Measurements from ENCODE around the gene DNMT1. TPM values are rescaled to one million over a fixed set of nuclear protein-coding genes. Genes with fewer than 3 reads are reported as not detected.
"Not testable (repeated sequence)": the region's sequence is repeated elsewhere in the genome, so short reads cannot be mapped to it uniquely, and the experiment has no call there.

The DNMT1 gene
- total RNA-seq, 1 donor from 2014 or later, result 43.0 TPM

GRCh38 chr19:10182076-10182475 lies 12.7 kb downstream of the DNMT1 start:
- DNase-seq, result no peak

DNA sequence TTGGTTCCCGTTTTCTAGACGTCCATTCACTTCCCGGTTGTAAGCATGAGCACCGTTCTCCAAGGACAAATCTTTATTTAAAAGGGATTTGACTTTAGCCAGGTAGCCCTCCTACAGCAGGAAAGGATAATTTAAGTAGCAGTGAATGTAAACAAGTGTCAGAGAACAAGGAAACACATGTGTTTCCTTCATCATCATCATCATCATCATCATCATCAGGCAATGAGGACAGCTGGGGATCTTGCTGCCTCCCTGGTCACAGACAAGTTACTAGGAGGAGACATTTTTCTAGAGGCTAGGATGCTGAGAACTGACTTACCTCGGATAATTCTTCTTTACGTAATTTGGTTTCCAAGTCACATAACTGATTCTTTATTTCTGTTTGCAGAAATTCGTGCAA lies 14.3 kb downstream of the DNMT1 start:
- DNase-seq, result no peak

DNA sequence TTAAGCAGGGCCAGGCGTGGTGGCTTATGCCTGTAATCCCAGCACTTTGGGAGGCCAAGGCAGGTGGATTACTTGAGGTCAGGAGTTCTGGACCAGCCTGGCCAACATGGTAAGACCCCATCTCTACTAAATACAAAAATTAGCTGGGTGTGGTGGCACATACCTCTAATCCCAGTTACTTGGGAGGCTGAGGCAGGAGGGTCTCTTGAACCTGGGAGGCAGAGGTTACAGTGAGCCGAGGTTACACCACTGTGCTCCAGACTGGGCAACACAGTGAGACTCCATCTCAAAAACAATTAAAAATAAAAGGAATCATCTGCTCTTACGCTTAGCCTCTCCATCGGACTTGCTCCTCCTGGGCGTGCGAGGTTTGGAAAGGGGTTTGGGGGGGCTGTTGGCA lies 14.7 kb downstream of the DNMT1 start:
- DNase-seq, result not testable (repeated sequence)

DNA sequence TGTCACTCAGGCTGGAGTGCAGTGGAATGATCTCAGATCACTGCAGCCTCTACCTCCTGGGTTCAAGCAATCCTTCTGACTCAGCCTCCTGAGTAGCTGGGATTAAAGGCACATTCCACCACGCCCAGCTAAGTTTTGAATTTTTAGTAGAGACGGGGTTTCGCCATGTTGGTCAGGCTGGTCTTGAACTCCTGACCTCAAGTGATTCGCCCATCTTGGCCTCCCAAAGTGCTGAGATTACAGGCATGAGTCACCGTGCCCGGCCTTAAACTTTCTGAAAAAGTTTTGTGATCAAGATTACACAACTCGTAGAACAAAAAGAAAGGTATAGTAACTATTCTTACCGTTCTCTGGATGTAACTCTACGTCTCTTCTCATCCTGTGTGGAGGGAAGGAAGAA lies 21.2 kb downstream of the DNMT1 start:
- DNase-seq, result no peak

DNA sequence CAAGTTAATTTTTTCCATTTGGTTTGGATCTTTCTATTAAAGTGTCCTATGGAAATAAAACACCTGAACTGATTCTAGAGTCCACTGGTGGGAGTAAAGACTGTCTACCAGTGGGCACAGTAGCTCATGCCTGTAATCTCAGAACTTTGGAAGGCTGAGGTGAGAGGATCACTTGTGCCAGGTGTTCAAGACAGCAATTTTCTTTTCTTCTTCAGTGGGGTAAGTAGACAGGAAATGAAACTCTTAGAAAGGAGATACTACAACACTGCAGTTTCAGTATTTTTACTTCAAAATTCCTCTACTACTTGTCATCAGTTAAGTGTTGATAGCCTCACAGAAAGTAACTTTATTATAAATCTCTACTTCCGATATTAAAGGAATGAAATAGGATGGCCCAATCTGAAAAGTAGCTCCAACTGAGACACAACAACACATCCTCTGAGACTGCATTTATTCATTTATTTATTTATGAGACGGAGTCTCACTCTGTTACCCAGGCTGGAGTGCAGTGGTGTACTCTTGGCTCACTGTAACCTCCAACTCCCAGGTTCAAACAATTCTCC lies 26.3 kb downstream of the DNMT1 start:
- no peak for DNase-seq

DNA sequence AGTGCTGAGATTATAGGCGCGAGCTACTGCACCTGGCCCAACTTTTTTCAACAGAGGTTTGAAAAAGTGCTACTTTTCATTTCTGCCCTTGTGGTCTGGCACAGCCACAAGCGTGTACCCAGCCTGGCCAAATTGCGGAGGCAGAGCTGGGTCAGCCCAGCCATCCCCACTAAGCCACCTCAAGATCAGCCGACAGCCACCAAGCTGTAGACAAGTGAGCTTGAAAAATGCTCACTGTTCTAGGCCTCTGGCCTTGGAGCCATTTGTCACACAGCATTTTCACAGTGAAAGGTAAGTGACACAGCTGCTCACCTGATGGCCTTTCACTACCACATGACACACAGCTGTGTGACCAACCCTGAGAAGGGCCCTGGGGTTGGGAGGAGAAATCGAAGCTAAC lies 27.3 kb downstream of the DNMT1 start:
- DNase-seq, result no peak

DNA sequence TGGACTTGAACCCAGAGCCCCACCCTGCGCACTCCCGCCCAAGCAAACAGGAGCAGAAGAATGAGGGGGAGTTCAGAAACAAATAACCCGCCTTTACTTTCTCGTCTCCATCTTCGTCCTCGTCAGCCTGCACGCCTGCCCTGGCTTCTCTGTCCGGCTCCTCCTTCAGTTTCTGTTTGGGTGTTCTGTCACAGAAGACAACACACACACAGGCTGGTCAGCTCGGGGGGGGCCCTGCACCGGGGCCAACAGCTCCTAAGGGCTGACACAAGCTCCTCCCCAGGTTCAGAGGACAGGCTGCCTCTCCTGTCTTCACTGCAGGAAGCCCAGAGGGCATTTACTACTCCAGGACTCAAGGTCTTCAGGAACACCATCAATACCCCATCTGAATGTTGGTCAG lies 28.3 kb downstream of the DNMT1 start:
- not testable (repeated sequence) for DNase-seq

- DNase-seq, result no peak
Measured at GRCh38 chr19:10166046-10166445, 28.7 kb downstream of the DNMT1 start.

DNA sequence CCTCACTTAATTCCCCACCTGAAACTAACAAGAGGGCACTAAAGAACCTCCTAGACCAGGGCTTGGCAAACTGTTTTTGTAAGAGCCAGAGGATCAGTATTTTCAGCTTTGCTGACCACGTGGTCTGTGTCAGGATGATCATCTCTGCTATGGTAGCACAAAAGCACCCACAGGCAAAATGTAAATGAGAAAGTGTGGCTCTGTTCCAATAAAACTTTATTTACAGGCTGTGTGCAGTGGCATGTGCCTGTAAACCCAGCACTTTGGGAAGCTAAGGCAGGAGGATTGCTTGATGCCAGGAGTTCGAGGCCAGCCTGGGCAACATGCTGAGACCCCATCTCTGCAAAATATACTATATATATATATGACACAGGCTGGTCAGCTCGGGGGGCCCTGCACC lies 31.2 kb downstream of the DNMT1 start:
- DNase-seq, result no peak

- DNase-seq, result no peak
Measured at GRCh38 chr19:10159610-10160009, 35.1 kb downstream of the DNMT1 start.

- DNase-seq, result no peak
Measured at GRCh38 chr19:10158485-10158884, 36.3 kb downstream of the DNMT1 start.

DNA sequence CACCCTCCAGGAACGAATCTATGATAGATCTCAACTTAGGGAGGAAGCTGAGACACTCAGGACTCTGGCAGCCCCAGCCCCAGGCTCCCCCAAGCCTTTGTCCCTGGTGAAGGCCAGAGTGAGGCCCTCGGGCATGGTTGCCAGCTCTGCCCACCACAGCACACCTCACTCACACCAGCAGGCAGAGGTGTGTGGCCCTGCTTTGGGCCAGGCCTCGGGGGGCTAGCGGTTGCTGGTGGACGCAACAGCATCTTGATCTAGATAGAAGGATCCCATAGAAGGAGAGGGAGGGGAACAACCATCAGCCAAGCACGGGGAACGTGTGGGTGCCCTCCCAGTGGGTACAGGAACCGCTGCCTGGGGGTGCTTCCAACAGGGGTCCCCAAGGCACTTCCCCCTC lies 36.7 kb downstream of the DNMT1 start:
- DNase-seq, result no peak

- DNase-seq, result no peak
Measured at GRCh38 chr19:10155839-10156238, 38.9 kb downstream of the DNMT1 start.

GRCh38 chr19:10152100-10152499 lies 42.7 kb downstream of the DNMT1 start:
- no peak for DNase-seq

DNA sequence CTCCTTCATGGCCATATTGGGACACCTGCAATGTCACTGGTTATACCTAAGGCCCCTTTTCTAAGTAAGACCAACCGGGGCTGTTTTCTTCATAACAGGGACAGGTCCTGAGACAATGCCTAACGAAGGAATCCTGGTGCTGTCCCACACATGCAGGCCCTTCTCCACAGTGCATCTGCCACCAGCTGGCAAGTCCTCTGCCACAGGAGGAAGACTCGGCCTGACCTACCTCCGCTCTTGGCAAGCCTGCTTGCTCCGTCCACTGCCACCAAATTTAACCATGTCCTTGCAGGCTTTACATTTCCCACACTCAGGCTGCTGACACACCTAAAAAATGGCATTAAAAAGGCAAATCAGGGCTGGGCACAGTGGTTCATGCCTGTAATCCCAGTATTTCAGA lies 43.2 kb downstream of the DNMT1 start:
- no peak for DNase-seq

- no peak for DNase-seq
Measured at GRCh38 chr19:10149427-10149826, 45.3 kb downstream of the DNMT1 start.

DNA sequence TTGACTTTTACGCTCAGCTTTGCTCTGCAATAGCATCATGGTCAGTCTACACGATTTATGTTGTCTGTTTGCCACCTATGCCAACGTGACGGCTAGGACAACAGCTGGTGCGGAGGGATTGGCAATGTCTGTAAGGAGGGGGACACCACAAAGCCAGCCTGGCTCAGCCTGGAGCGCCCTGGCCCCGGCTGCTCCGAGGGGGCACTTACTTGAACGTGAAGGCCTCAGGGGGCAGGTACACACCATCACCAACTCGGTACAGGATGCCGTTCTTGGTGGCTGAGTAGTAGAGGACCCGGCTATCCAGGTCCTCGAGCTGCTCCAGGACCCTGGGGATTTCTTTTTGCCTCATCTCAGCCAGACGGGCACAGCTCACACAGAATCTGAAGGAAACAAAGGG lies 48.6 kb downstream of the DNMT1 start:
- no peak for DNase-seq

GRCh38 chr19:10145031-10145430 lies 49.7 kb downstream of the DNMT1 start:
- no peak for DNase-seq

DNA sequence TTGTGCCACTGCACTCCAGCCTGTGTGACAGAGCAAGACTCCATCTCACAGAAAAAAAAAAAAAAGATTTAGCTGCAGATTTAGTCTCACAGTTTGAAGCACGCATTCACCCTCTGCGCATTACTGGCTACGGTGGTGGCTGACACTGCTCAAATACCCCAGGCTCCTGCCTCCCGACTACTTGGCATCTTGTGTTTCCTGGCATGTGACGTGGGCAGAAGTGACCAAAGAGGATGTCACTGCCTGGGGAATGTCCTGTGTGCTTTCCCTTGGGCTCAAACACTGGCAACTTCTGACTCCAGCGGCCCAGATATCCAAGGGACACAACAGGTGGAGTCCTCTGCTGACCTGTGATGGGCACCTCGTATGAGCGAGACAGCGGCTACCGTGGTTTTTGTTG lies 50.4 kb downstream of the DNMT1 start:
- no peak for DNase-seq

GRCh38 chr19:10143681-10144080 lies 51.1 kb downstream of the DNMT1 start:
- no peak for DNase-seq

DNA sequence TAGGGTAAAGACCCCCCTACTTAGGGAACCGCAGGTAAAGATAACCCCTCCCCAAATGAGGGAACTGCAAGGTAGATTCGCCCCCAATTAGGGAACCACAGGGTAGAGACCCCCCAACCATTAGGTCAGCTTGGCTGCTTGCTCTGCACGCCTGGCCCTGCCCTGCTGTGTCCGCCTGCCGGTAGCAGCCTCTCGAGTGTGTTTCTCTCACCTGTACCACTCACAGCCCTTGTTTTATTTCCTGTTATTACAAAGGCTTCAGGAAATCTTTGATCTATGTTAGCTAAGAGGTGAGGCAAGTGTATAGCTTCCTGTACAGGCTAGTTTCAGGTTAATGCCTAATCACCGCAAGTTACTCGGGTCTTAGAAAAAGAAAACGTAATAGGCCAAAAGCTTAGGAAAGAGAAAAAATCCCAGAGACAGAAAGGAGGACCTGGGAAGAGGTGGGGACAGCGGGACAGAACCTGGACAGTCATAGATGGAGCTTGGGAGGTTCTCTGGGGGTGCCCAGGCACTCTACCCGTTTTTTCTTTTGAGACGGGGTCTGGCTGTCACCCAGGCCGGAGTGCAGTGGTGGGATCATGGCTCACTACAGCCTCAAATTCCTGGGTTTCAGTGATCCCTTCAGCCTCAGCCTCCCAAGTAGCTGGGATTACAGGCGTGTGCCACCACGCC lies 51.9 kb downstream of the DNMT1 start:
- no peak for DNase-seq

GRCh38 chr19:10141973-10142372 lies 52.8 kb downstream of the DNMT1 start:
- DNase-seq, result no peak

- DNase-seq, result no peak
Measured at GRCh38 chr19:10141479-10141878, 53.3 kb downstream of the DNMT1 start.

DNA sequence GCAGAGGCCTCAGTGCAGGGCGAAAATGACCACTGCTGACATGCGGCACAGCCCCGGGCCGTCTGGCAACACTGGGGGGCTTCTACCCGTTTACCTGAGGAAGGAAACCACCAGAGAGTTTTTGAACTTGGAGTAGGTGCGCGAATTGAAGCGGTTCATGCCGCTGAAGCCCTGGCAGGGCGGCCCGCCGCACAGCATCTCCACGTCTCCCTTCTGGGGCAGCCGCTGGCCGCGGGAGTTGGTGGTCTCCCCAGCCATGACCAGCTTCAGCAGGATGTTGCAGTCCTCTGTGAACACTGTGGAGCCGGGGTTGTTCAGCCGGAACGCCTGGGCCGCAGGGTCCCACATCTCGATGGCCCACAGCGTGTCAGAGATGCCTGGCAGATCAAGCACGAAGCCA lies 54.8 kb downstream of the DNMT1 start:
- no peak for DNase-seq
